HG02798 (cell line): Measurements from ENCODE around the gene PGBD5.

Experiments used
- ATAC-seq: cut with Tn5 transposase; IDR thresholded peaks from one replicate; pipeline ENCODE4 v1.9.1; 2021; ENCODE audit warnings: mild to moderate bottlenecking; ENCODE audit not compliant: unreplicated experiment, poor library complexity

Gene PGBD5

DNA sequence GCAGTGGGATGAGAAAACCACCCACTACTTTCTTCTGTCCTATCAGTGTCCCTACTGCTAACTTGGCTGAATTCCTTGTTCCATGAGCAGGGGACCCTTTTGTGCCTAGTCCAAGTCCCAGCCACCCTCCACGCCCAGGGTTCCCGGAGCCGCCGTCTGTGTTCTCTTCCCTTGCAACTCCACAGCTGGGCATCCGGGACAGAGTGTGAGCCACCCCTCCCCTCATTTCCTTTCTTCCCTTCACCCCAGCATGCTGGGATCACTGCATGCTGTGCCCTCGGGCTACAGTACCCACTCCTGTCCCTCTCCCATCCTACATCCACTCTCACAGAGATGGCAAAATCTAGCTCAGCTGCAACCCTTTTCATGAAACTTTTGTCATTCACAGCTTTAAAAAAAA, 44.5 kb downstream of the PGBD5 start:
- ATAC-seq = no peak

DNA sequence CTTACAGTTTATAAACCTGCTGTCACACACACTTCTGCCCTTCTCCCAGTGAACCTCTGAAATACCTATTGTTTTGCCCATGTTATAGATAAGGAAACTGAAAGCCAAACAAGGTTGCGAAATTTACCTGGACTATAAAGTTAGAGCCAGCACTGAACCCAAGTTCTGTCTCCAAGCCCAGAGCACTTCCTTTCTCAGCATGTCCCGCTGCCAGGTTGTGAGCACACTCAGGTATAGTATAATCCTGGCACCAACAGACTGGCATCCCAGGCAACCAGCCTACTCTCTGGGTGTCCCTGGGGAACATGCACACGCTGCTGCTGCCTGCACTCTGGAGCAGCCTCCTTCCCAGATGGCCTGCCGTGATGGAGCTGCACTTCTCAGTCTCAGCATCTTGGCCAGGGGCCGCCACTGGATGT, 45.1 kb downstream of the PGBD5 start:
- no peak for ATAC-seq

DNA sequence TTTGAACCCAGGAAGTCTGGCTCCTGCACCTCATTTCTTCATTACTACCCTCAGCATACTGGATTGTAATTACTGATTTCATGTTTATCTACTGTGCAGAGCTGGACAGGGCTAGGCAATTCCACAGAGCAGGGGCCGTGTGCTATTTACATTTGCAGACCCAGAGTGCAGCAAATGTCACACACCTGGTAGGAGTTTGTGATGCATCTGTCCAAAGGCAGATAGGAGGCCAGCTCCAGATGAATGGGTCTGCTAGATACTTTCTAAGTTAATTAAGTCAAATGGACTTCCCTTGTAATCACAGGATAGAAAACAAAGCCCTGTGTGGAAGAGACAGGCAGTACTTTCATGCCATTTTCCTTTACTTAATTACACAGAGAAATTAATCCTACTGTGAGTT, 46.2 kb downstream of the PGBD5 start:
- no peak for ATAC-seq

DNA sequence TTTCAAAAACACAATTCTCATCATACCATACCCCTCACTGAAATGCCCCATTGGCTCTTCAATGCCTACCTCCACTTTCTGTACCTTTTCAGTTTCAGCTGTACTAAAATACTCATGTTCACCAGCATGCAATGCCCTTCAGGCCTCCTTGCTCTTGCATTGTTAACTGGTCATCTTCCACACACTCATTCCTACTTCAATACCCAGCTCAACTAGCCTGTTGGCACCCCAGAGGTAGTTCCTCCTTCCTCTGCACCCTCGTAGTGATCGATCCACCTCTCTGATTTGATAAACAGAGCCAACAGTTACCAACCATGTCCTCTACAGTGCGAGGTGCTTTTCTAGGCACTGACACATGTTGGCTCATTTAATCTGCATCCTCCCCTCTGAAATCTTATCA, 46.7 kb downstream of the PGBD5 start:
- ATAC-seq = no peak

DNA sequence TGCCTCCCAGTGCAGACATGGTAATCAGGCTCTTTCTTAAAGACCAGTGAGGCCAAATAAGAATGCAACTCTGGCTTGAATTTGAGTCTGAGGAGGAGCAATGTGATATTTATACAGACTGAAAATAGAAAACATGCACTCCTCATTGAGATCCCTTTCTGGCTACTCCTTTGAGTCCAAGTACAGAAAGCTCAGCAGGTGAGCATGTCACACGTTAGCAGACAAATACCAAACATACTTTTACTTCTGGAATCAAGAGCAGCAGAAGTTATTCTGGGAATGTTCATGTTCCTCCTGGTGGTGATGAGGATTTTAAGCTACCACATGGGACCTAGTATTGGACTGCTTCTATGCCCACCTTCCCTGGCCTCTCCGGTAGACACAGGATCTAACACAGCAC, 48.3 kb downstream of the PGBD5 start:
- no peak for ATAC-seq

DNA sequence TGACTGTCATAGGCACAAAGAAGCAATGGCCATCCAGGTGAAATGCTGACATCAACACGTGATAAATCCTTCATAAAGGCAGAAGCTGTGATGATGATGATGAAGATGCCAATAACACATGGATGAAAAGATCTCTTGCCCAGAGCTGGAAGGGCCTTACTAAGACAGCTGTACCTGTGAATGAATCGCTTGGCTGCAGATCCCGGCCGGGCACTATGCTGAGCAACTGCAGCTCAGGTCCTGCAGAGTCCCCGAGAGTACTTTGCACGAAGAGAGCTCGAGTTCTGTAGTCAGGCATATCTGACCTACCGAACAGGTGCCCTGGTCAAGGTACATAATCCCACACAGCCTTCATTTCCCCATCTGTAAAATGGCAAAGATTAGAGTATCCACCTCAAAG, 48.8 kb downstream of the PGBD5 start:
- ATAC-seq = no peak

DNA sequence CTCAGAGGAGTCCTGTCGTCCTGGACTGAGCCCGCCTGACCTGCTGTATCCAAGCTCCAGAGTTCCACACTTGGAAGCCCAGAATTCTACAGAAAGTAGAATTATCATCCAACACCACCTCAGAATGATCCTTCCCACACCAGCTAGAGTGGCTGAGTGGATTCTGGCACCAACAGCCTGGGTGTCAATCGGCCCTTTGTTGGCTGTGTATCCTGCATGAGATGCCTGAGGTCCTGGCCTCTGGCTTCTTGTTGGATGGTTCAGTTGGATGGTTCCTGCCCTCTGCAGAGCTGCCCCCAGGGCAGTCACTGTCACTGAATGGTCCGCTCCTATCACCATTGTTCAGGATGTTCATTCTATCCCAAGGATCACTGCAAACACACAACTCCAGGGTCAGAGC, 49.8 kb downstream of the PGBD5 start:
- no peak for ATAC-seq

DNA sequence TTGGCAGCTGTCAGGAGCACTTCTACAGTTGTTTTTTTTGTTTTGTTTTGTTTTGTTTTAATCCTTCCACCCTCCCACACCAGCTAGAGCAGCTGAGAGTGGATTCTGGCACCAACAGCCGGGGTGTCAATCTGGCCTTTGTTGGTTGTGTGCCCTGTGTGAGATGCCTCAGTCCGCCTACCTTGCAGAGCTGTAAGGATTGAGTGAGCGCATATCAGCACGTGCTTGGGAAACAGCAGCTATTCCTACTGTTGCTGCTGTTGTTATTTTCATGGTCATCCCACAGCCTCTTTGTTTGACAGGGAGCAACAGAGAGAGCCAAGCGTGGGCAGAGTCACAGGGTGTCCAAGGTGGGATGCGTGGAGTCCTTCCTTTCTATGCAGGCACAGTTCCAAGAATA, 50.4 kb downstream of the PGBD5 start:
- no peak for ATAC-seq

DNA sequence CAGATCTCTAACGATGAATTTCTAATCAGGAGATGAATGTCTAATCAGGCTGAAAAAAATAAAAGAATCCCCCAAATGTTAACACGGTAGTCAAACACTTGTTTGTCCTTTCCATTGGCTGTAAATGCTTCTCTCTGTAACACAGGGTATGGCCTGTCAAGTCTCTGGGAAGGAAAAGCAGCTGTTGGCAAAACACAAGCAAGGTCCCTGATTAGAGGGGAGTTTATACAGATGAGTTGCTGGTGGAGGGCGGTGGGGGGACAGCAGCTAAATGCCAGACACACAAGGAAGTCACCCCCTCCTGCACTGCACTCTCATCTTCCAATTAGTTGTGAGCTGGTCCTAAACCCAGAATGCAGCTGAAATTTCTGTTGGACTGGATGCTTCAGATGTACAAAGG, 51.0 kb downstream of the PGBD5 start:
- ATAC-seq = no peak

DNA sequence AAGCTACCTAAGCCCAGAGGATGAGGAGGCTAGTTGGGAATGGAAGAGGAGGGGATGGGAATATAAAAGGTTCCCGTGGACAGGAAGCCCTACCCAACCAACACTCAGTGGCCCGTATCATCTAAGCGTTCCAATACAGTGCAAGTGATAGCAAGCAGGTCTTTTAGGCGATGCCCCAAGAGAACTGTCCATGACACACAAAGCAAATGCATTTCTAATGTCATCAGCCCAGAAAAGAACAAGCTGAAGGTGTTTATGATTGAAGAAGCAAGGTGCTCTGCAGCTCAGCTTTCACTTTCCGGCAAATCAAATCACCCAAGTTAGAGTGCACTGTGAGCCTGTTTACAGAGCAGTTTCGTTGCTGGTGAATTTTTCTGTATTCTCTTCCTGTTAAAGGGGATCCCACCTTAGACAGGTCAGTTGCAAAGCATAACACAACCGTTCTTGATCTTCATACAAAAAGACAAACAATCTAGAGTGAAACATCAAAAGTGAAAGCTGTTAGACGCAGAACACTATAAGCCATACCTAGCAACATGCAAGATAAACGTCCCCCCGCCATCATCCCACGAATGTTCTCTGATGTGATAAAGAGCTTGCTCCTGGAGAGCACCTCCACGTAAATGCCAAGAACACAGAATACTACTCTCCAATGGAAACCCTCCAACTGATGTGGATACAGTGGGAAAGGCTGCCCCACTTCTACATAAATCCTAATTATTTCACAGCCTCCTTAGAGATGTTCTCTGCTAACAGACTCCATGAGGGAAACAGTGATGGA, 54.0 kb downstream of the PGBD5 start:
- ATAC-seq = no peak

DNA sequence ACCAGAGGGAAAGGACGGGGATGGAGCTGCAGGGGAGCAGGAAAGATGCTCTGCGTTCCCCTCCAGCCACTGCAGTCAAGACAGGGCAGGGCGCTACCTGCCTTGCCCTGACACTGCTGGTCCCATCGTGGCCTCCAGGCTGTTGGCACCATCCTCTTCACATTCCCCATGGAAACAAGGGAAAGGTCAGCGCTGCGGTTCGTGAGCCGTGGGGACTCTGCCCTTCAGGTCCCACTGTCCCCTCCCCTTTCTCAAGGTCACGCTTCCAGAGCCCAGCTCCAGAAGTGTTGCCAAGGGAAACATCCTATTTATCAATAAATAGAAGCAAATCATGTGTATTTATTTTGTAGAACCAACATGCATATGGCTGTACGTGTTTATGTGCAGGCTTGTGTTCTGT, 56.0 kb downstream of the PGBD5 start:
- ATAC-seq = no peak

DNA sequence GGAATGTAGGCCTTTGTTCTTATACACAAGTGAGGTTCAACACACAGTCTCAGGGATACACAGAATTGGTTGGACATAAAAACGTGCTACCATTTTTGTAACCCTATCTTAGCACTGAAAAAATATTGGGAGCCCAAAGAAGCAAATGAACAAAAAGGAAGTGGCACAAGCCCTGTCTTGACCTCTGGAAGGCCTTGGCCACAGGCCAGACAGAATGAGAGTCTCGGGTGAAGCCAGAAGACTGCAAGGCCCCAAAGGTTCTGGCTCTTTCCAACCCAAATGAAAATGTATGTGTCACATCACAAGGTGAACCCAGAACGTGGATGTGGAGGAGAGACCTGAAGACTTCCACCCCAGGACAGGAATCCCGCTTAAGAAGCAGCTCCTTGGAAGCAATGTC, 57.3 kb downstream of the PGBD5 start:
- ATAC-seq = no peak

DNA sequence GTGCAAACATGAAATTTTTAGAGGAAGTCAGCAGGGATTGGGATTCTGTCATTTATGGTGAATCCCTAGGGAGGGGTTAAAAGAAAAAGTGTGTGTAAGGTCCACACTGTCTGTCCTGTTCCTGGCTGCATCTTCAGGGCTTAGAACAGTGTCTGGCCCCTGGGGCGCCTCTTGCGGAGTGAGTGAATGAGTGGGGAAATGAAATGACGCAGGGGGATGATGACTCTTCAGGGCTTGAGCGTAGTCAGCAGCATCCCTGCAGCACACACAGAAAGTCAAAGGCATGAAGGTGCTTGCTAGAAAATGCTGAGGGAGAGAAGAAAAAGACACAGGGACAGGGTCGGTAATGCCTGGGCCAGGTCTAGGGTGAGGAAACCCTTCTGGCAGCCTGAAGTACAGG, 57.8 kb downstream of the PGBD5 start:
- no peak for ATAC-seq

DNA sequence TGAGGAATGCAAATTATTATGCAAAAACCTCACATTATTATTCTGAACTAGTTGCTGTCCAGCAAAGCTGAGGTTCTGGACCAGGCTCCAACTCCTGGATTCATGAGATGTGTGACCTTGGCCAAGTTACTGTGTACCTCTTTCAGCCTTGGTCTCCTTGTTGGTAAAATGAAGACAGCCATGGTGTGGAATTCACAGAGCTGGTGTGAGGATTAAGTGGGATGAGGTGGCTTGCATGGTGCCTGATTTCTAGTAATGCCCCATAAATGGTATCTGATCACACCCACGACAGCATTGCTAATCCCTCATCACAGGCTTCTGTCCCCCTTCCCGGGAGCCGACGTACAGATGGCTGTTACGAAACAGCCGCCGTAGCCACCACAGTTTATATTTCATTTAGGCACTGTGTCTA, 59.6 kb downstream of the PGBD5 start:
- ATAC-seq = no peak

DNA sequence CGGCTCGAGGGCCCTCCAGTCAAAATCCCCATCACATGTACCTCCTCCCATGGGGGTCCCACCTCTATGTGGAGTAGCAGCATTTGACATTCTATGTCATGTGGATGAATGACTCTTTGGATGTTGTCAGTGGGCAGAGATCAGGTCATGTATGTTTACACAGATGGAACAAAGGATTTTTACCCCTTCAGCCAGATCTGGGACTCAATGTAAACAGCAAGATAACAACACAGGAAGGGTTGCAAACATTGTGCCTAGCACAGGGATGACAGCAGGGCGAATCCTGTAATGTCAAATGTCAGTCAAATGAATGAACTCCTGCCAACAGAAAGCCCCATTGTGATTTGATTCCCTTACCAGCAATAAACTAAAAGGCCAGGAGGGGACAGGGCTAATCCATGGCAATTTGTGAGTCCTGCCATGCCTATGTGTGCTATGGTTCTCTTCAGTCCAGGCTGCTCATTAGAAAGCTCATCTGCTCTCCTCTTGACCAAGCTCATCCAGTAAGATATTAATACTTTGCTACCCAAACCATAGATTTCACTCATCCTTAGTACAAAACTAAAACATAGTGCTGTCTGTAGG, 60.3 kb downstream of the PGBD5 start:
- ATAC-seq = no peak

DNA sequence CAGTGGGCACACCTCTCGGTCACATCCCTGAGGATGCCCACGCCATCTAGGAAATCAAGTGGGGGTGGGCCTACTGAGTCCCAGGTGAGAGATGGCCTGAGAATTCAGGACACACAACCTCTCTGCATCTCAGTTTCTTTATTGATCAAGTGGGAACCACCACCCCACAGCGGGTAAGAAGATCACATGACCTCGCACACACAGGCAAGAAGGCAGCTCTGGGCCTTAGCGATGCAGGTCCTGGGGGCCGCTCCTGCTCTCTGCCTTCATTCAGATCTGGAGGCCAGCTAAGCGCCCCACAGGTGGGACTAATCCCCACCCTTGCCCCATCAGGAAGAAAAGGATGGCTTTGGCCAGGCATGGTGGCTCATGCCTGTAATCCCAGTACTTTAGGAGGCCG, 63.2 kb downstream of the PGBD5 start:
- no peak for ATAC-seq

DNA sequence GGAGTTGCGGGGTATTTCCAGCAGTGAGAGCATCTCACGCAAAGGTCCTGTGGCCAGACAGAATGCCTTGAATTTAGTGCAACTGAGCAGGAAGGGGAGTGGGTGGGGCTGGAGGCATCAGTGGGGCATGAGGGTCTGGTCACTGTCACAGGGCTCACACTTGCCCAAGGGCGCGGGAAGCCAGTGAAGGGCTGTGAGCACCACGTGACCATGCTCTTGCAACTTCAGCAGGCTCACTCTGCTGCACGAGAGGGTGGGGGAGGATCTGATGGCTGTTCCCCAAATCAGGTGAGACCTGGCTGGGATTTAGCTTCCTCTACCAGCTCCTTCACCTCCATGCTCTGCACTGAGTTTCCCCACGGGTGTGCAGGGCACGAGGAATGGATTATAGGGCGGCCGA, 64.2 kb downstream of the PGBD5 start:
- ATAC-seq = no peak

DNA sequence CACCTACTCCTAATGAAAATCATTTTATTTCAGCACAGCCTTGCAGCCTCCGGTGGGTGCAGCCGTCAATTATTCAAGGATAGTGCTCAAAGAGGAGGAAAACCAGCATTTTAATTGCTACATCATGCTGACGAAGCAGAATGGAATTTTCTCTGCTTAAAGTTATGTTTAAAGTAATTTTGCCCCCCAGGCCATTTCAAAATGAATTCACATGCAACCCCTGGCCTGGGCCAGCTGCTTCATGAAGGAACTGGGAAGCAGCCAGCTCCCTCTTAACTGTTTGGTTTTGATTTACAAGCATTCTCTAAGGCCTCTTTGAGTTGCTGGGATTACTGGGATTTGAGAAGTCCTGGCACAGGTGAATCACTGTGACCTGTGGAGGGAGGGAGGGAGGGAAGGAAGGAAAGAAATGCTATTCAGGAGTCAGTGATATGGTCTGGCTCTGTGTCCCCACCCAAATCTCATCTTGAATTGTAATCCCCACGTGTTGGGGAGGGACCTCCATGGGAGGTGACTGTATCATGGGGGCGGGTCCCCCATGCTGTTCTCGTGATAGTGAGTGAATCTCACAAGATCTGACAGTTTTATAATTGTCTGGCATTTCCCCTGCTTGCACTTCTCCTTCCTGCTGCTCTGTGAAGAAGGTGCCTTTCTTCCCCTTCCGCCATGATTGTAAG, 66.0 kb downstream of the PGBD5 start:
- no peak for ATAC-seq

DNA sequence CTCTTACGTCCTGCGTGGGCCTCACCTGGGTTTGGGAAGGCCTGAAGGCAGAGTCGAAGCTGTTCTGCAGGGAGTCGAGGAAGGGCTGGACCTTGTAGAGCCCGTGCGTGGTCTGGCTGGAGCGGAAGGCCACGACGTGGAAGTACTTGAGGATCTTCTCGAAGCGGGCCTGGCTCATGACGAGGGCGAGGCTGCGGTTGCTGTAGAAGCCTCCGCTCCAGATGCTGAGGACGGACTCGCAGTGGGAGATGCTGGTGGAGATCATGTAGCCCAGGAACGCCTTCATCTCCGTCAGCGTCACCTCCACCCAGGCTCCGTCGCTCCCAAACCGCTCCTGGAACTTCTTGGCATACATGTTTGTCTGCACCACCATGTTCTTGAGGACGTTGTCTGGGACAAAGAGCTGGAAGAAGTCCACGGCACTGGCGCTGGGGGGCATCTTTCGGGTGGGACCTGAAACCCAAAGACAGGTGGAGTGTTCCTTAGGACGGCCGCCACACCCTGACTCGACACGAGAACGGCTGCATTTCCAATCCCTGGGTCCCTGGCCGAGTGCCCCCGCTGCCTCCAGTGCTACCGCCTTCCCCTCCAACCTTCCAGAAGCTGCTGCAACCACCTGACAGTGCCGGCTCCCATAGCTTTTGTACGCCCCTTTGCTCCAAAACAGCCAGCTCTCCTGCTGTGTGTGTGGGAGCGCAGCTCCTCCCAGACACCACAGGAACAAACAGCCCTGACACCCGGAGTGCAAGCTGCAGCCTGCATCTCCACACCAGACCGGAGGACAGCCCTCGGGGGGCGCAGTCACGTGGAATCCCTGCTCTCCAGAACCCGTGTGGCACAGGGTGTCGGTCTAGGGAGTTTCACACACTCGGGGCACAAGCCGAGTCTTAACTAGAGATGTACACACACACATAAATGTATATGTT, 69.0 kb downstream of the PGBD5 start:
- no peak for ATAC-seq

DNA sequence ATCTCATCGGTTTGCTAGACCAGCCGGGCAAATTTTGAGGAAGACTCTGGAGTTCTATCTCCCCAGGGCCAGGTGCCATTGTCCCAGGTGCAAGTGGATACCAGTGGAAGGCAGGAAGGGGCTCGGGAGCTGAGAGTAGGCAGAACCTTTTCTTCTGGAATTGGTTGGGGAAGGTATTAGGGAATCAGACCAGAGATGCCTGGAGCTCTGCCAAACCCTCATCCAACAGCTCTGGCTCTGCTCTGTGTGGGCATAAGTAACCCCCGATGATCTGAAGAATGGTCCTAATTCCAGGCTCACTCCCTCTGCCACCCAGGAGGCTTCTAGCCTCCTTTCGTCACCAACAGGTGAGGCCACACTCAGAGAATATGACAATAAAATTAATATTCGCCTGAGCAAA, 69.9 kb downstream of the PGBD5 start:
- no peak for ATAC-seq

DNA sequence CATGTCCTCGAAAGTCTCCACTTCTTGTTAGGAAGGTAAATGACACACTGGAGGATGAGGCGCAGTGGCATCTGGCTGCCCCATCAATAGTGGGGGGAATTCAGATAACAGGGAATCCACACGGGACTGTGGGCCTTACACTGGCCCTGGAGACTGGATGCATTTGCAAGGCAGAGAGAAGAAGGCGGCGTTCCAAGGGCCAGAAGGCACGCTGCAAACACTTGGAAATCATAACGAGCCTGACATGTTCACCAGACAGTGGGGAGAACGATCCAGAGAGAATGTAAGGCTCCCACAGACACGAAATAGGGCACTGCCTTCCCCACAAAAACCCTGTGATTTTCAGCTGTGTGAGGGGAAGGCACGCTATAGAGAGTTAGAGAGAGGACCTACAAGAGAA, 70.5 kb downstream of the PGBD5 start:
- no peak for ATAC-seq
